AG09319 (cell line): Measurements from ENCODE around the gene DDIT3.

Experiments
- DNase-seq: peaks from one replicate; pipeline ENCODE4 v3.0.0-alpha.2; 2010; ENCODE audit warnings: low read depth; ENCODE audit errors: extremely low read depth
- CTCF ChIP-seq: IDR thresholded peaks from 2 replicates; pipeline ENCODE4 v1.5.1; 2011; ENCODE audit warnings: low read depth, mild to moderate bottlenecking, inconsistent platforms, low read length, moderate library complexity

The DDIT3 gene

DNA sequence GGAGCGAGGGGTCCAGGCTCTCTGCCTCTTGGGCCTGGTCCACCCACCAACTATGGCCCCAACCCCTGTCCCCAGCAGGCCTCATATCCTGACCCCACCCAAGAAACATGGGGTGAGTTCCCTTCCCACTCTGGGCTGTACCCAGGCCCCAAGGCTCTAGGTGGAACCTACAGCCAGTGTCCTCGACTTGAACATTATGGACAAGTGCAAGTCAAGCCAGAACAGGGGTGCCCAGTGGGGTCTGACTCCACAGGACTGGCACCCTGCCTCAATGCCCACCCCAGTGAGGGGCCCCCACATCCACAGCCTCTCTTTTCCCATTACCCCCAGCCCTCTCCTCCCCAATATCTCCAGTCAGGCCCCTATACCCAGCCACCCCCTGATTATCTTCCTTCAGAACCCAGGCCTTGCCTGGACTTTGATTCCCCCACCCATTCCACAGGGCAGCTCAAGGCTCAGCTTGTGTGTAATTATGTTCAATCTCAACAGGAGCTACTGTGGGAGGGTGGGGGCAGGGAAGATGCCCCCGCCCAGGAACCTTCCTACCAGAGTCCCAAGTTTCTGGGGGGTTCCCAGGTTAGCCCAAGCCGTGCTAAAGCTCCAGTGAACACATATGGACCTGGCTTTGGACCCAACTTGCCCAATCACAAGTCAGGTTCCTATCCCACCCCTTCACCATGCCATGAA, 49.2 kb downstream of the DDIT3 start:
- DNase-seq, result no peak
- no peak for TF ChIP-seq CTCF

DNA sequence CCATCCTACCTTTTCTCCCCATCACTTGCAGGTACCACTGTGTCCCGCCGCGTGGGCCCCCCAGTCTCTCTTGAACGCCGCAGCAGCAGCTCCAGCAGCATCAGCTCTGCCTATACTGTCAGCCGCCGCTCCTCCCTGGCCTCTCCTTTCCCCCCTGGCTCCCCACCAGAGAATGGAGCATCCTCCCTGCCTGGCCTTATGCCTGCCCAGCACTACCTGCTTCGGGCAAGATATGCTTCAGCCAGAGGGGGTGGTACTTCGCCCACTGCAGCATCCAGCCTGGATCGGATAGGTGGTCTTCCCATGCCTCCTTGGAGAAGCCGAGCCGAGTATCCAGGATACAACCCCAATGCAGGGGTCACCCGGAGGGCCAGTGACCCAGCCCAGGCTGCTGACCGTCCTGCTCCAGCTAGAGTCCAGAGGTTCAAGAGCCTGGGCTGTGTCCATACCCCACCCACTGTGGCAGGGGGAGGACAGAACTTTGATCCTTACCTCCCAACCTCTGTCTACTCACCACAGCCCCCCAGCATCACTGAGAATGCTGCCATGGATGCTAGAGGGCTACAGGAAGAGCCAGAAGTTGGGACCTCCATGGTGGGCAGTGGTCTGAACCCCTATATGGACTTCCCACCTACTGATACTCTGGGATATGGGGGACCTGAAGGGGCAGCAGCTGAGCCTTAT, 49.9 kb downstream of the DDIT3 start:
- no peak for TF ChIP-seq CTCF
- no peak for DNase-seq

DNA sequence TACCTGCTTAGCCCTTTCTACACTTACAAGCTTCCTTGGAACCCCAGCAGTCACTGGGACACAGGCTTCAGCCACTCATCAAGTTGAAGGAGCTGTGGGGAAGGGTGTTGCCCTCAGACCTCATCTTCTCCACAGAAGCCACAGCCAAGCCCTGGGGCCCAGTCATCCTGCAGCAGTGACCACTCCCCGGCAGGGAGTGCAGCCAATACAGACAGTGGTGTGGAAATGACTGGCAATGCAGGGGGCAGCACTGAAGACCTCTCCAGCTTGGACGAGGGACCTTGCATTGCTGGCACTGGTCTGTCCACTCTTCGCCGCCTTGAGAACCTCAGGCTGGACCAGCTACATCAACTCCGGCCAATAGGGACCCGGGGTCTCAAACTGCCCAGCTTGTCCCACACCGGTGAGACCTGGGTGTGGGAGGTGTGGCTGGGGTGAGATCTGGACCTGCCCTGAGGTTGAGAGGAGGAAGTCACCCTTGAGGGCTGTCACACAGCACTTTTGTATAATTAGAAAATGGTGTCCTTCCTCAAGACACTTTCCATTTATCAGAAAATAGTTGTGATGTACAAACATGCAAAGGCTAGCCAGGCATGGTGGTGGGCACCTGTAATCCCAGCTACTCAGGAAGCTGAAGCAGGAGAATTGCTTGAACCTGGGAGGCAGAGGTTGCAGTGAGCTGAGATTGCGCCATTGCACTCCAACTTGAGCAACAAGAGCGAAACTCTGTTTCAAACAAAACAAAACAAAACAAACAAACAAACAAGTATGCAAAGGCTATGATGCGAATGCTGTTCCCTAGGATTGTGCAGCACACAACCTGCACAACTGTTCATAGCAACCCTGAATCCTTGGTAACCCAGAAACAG, 50.8 kb downstream of the DDIT3 start:
- DNase-seq, result no peak
- no peak for TF ChIP-seq CTCF

DNA sequence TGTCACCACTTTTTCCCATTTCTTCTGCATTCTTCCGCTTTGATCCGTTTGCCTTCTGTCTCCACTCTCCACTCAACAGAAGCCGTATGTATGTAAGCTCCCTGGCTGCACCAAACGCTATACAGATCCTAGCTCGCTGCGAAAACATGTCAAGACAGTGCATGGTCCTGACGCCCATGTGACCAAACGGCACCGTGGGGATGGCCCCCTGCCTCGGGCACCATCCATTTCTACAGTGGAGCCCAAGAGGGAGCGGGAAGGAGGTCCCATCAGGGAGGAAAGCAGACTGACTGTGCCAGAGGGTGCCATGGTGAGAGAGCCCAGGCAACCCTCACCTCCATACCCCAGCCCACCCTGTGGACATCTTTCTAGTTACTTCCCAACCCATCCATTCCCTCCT, 52.4 kb downstream of the DDIT3 start:
- no peak for DNase-seq
- no peak for TF ChIP-seq CTCF

DNA sequence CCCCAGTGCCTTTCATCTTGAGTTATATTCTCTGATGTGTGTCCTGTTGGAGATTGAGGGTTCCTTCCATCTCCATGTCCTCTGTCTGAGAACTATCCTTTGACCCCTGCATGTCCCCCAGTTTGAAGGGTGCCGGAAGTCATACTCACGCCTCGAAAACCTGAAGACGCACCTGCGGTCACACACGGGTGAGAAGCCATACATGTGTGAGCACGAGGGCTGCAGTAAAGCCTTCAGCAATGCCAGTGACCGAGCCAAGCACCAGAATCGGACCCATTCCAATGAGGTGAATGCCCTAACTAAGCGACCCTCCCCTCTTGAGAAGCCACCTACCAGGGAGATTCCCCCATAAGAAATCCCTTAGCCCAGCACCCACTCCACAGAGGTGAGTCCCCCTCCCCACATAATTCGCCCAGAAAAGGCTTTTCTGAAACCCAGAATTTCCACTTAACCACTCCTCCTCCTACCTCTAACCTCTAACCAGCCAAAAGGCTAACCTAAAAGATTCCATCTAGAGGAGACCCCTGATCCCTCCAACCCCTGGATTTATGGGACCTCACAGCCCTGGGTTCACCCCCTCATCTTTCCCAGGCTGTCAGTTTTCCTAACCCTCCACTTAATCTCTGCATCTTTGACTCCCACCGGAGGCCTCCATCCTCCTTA, 53.0 kb downstream of the DDIT3 start:
- DNase-seq, result no peak
- no peak for TF ChIP-seq CTCF
